ENCODE data around the gene ZNF14.
"Not testable (repeated sequence)": the region's sequence is repeated elsewhere in the genome, so short reads cannot be mapped to it uniquely, and the experiment has no call there.

Gene ZNF14

DNA sequence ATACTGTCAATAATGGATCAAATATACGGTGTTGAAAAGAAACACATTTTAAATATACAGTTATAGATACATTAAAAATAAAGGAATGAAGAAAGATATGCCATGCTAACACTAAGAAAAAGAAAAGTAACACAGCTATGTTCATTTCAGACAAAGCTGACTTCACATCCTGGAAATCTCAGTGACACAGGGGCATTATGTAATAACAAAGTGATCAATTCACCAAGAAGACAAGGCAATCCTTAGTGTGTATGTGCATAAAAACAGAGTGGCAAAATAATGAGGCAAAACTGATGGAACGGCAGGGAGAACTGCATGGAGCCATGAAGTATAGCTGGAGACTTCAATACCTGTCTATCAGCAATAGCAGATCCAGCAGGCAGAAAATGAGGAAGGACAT, 13.1 kb downstream of the ZNF14 start:
- POLR2A ChIA-PET, result no interaction called here
- TF ChIP-seq CTBP1 (IDR thresholded peaks at IDR 0.05; ENCODE audit: borderline replicate concordance) (no peak), NFRKB (IDR thresholded peaks at IDR 0.05) (no peak), FOXM1 (IDR thresholded peaks at IDR 0.05; ENCODE audit: borderline replicate concordance) (no peak), SP1 (IDR thresholded peaks at IDR 0.05) (no peak), TARDBP (IDR thresholded peaks at IDR 0.05) (no peak), HDGF (IDR thresholded peaks at IDR 0.05; ENCODE audit: borderline replicate concordance) (no peak), ELF4 (IDR thresholded peaks at IDR 0.05) (no peak), ZNF384 (IDR thresholded peaks at IDR 0.05) (no peak)
- CTCF ChIA-PET, result no interaction called here
- no peak for DNase-seq (ENCODE audit: extremely low spot score)

DNA sequence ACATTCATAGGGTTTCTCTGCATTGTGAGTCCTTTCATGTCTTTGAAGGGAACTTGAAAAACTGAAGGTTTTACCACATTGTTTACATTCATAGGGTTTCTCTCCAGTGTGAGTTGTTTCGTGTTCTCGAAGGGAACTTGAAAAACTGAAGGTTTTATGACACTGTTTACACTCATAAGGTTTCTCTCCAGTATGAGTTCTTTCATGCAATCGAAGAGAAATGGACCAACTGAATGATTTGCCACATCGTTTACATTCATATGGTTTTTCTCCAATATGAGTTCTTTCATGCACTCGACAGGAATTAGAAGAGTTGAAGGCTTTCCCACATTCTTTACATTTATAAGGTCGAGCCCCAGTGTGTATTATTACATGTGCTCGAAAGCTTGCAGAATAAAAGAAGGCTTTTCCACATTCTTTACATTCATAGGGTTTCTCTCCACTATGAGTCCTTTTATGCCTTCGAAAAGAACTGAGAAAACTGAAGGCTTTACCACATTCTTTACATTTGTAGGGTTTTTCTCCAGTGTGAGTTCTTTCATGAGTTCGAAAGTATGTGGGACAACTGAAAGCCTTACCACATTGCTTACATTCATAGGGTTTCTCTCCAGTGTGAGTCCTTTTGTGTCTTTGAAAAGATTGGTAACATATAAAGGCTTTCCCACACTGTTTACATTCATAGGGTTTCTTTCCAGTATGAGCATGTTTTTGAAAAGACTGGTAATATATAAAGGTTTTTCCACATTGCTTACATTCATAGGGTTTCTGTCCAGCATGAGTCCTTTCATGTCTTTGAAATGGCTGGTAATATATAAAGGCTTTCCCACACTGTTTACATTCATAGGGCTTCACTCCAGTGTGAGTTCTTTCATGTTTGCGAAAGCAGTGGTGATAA, 20.7 kb downstream of the ZNF14 start:
- TF ChIP-seq ARNT (IDR thresholded peaks at IDR 0.05) (no peak), ELF4 (IDR thresholded peaks at IDR 0.05) (no peak), L3MBTL2 (conservative IDR thresholded peaks at IDR 0.05) (no peak), CTBP1 (IDR thresholded peaks at IDR 0.05; ENCODE audit: borderline replicate concordance) (no peak), FOXA1 (IDR thresholded peaks at IDR 0.05) (no peak), FOXK2 (IDR thresholded peaks at IDR 0.05) (no peak), LEF1 (IDR thresholded peaks at IDR 0.05; ENCODE audit: borderline replicate concordance) (no peak), SP1 (IDR thresholded peaks at IDR 0.05) (no peak), FOXM1 (IDR thresholded peaks at IDR 0.05; ENCODE audit: borderline replicate concordance) (no peak)
- ChIA-PET CTCF (no interaction called here), POLR2A (no interaction called here)
- DNase-seq (ENCODE audit: extremely low spot score), result no peak

DNA sequence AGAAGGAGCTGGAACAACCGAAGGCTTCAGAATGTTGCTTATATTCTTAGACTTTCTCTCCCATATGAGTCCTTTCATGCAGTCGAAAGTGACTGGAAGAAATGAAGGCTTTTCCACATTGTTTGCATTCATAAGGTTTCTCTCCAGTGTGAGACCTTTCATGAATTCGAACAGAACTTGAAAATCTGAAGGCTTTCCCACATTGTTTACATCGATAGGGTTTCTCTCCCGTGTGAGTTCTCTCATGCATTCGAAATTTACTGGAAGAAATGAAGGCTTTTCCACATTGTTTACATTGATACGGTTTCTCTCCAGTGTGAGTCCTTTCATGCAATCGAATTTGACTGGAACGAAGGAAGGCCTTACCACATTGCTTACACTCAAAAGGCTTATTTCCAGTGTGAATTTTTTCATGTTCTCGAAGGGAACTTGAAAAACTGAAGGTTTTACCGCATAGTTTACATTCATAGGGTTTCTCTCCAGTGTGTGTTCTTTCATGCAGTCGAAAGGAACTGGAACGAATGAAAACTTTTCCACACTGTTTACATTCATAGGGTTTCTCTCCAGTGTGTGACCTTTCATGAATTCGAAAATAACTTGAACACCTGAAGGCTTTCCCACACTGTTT, 21.5 kb downstream of the ZNF14 start:
- DNase-seq (ENCODE audit: extremely low spot score), result no peak
- CTCF ChIA-PET, result no interaction called here
- TF ChIP-seq TARDBP (IDR thresholded peaks at IDR 0.05), result no peak
- no peak for TF ChIP-seq CTBP1 (IDR thresholded peaks at IDR 0.05; ENCODE audit: borderline replicate concordance)
- TF ChIP-seq FOXA1 (IDR thresholded peaks at IDR 0.05), result no peak
- TF ChIP-seq SP1 (IDR thresholded peaks at IDR 0.05), result no peak
- no peak for TF ChIP-seq NFRKB (IDR thresholded peaks at IDR 0.05)
- no peak for TF ChIP-seq L3MBTL2 (conservative IDR thresholded peaks at IDR 0.05)
- TF ChIP-seq BHLHE40 (IDR thresholded peaks at IDR 0.05; ENCODE audit: borderline replicate concordance), result no peak
- no peak for TF ChIP-seq ZNF384 (IDR thresholded peaks at IDR 0.05)
- TF ChIP-seq, protein P1, sequence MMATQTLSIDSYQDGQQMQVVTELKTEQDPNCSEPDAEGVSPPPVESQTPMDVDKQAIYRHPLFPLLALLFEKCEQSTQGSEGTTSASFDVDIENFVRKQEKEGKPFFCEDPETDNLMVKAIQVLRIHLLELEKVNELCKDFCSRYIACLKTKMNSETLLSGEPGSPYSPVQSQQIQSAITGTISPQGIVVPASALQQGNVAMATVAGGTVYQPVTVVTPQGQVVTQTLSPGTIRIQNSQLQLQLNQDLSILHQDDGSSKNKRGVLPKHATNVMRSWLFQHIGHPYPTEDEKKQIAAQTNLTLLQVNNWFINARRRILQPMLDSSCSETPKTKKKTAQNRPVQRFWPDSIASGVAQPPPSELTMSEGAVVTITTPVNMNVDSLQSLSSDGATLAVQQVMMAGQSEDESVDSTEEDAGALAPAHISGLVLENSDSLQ (IDR thresholded peaks at IDR 0.05), result no peak
- TF ChIP-seq SUZ12 (IDR thresholded peaks at IDR 0.05), result no peak
- no peak for TF ChIP-seq LEF1 (IDR thresholded peaks at IDR 0.05; ENCODE audit: borderline replicate concordance)
- no peak for TF ChIP-seq HDGF (IDR thresholded peaks at IDR 0.05; ENCODE audit: borderline replicate concordance)
- no peak for TF ChIP-seq ELF4 (IDR thresholded peaks at IDR 0.05)
- TF ChIP-seq FOXK2 (IDR thresholded peaks at IDR 0.05), result no peak
- no peak for TF ChIP-seq FOXM1 (IDR thresholded peaks at IDR 0.05; ENCODE audit: borderline replicate concordance)
- TF ChIP-seq ARNT (IDR thresholded peaks at IDR 0.05), result no peak
- POLR2A ChIA-PET, result no interaction called here

DNA sequence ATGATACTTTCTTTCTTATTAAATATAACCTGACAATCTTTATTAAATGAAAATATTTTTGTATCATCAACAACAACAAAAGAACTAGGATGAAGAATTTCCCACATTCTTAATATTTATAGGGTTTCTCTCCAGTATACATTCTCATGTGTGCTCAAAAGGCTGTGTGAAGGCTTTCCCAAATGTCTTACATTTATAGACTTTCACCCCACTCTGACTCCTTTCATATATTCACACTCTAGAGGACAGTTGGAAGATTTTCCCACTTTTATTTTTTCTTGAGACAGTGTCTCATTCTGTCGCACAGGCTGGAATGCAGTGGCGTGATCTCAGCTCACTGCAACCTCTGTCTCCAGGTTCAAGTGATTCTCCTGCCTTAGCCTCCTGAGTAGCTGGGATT, 22.4 kb downstream of the ZNF14 start:
- POLR2A ChIA-PET, result no interaction called here
- no peak for DNase-seq (ENCODE audit: extremely low spot score)

DNA sequence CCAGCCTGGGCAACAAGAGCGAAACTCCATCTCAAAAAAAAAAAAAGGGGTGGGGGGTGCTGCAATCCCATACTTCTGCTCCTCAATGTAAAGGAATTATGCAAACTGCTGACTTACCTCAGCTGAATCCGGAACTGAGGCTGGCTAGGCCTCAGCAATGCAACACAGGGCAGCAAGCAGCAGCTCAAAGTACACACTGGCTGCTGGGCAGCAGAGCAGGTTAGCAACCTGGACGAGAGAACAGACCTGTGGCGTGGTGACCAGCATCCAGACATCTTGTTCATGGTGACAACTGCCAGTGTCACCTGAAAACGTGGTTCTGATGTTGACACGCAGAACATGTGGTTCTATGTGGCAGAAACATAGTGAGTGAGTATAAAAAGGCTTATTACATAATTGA, 28.1 kb downstream of the ZNF14 start:
- POLR2A ChIA-PET, result no interaction called here
- CTCF ChIA-PET, result no interaction called here
- no peak for DNase-seq (ENCODE audit: extremely low spot score)
- TF ChIP-seq TARDBP (IDR thresholded peaks at IDR 0.05) (no peak), FOXK2 (IDR thresholded peaks at IDR 0.05) (no peak), L3MBTL2 (conservative IDR thresholded peaks at IDR 0.05) (no peak), CTBP1 (IDR thresholded peaks at IDR 0.05; ENCODE audit: borderline replicate concordance) (no peak), FOXA1 (IDR thresholded peaks at IDR 0.05) (no peak), FOXM1 (IDR thresholded peaks at IDR 0.05; ENCODE audit: borderline replicate concordance) (no peak), LEF1 (IDR thresholded peaks at IDR 0.05; ENCODE audit: borderline replicate concordance) (no peak), ZNF384 (IDR thresholded peaks at IDR 0.05) (no peak), SUZ12 (IDR thresholded peaks at IDR 0.05) (no peak), BHLHE40 (IDR thresholded peaks at IDR 0.05; ENCODE audit: borderline replicate concordance) (no peak), SP1 (IDR thresholded peaks at IDR 0.05) (no peak), NFRKB (IDR thresholded peaks at IDR 0.05) (no peak), ELF4 (IDR thresholded peaks at IDR 0.05) (no peak), HDGF (IDR thresholded peaks at IDR 0.05; ENCODE audit: borderline replicate concordance) (no peak), ARNT (IDR thresholded peaks at IDR 0.05) (no peak)
- TF ChIP-seq, protein P1 (IDR thresholded peaks at IDR 0.05), result no peak

More for the DNA sequence above, 22.4 kb downstream of the ZNF14 start:
- CTCF ChIA-PET, result no interaction called here
- TF ChIP-seq ELF4 (IDR thresholded peaks at IDR 0.05) (no peak), FOXK2 (IDR thresholded peaks at IDR 0.05) (no peak), CTBP1 (IDR thresholded peaks at IDR 0.05; ENCODE audit: borderline replicate concordance) (no peak), L3MBTL2 (conservative IDR thresholded peaks at IDR 0.05) (no peak), BHLHE40 (IDR thresholded peaks at IDR 0.05; ENCODE audit: borderline replicate concordance) (no peak), FOXM1 (IDR thresholded peaks at IDR 0.05; ENCODE audit: borderline replicate concordance) (no peak)

DNA sequence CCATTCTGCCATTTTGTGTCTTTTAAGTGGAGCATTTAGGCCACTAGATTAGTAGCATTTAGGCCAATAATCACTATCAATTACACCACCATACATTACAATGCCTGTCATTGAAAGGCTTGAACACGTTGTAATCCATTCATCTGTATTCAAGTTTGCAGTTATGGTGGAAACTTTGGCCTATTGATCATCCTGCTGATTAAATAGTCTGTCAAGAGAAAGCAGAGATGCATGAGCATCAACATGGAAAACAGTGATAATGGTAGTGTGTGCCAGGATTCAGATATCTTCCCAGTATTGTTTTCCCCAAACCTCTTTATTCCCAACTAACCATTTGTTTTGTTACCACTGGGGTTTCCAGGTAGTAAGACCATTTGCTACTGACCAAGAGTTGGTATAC, 32.4 kb downstream of the ZNF14 start:
- POLR2A ChIA-PET, CTCF ChIA-PET: not testable (repeated sequence)

More for the DNA sequence above, 32.4 kb downstream of the ZNF14 start:
- not testable (repeated sequence) for DNase-seq (ENCODE audit: extremely low spot score)
